Neural progenitor cell (in vitro differentiated cells): ENCODE results near the gene MRPL50. TPM values are rescaled to one million over a fixed set of nuclear protein-coding genes. Genes with fewer than 3 reads are reported as not detected.

ENCODE experiments used
- DNase-seq: peaks from one replicate; pipeline ENCODE4 v3.0.0-alpha.2; 2016; ENCODE audit warnings: low spot score
- H2AFZ ChIP-seq: fragments of 200-600 bp; sonication (generic); replicated peaks from 2 replicates; pipeline ENCODE4 v1.6.1; 2016; ENCODE audit warnings: antibody characterized with exemption
- H3F3A ChIP-seq: fragments of 200-600 bp; sonication (generic); 2 replicates; pipeline ENCODE4 v1.6.1; 2016; ENCODE audit warnings: antibody characterized with exemption, low read depth
- H3K27ac ChIP-seq: fragments of 200-600 bp; sonication (generic); 2 replicates; pipeline ENCODE4 v1.5.1; 2016; ENCODE audit warnings: mild to moderate bottlenecking
- H3K27me3 ChIP-seq: fragments of 200-600 bp; sonication (generic); 2 replicates; pipeline ENCODE4 v1.6.1; 2016; ENCODE audit warnings: mild to moderate bottlenecking, moderate library complexity
- H3K36me3 ChIP-seq: fragments of 200-600 bp; sonication (generic); 2 replicates; pipeline ENCODE4 v1.5.1; 2016
- H3K4me1 ChIP-seq: fragments of 200-600 bp; sonication (generic); 2 replicates; pipeline ENCODE4 v1.6.1; 2016; ENCODE audit warnings: mixed run types
- H3K4me2 ChIP-seq: fragments of 200-600 bp; sonication (generic); 2 replicates; pipeline ENCODE4 v1.6.1; 2016
- H3K4me3 ChIP-seq: fragments of 200-600 bp; sonication (generic); 2 replicates; pipeline ENCODE4 v1.5.1; 2016
- H3K79me2 ChIP-seq: fragments of 200-600 bp; sonication (generic); 2 replicates; pipeline ENCODE4 v1.6.1; 2016; ENCODE audit warnings: low read depth
- H3K9ac ChIP-seq: fragments of 200-600 bp; sonication (generic); 2 replicates; pipeline ENCODE4 v1.6.1; 2016
- H3K9me3 ChIP-seq: fragments of 200-600 bp; sonication (generic); 2 replicates; pipeline ENCODE4 v1.5.1; 2016; ENCODE audit warnings: low read depth
- H4K20me1 ChIP-seq: fragments of 200-600 bp; sonication (generic); 2 replicates; pipeline ENCODE4 v1.6.1; 2016; ENCODE audit warnings: low read depth
- H3K27ac Mint-ChIP-seq: 3 replicates; pipeline ENCODE4 v1.8.0; 2021; ENCODE audit warnings: mixed read lengths
- H3K27me3 Mint-ChIP-seq: 2 replicates; pipeline ENCODE4 v1.8.0; 2022; ENCODE audit warnings: low read depth, mild to moderate bottlenecking, inconsistent platforms, moderate library complexity, mixed read lengths; ENCODE audit not compliant: insufficient read depth
- H3K36me3 Mint-ChIP-seq: 3 replicates; pipeline ENCODE4 v1.8.0; 2021; ENCODE audit warnings: mixed read lengths
- H3K4me1 Mint-ChIP-seq: 3 replicates; pipeline ENCODE4 v1.8.0; 2021; ENCODE audit warnings: mixed read lengths
- H3K4me3 Mint-ChIP-seq: 3 replicates; pipeline ENCODE4 v1.8.0; 2021; ENCODE audit warnings: mild to moderate bottlenecking, moderate library complexity, mixed read lengths
- H3K9me3 Mint-ChIP-seq: 3 replicates; pipeline ENCODE4 v1.8.0; 2020; ENCODE audit warnings: mixed read lengths
- EZH2 ChIP-seq: fragments of 200-600 bp; sonication (generic); IDR thresholded peaks from 2 replicates; pipeline ENCODE4 v1.6.1; 2017; ENCODE audit warnings: antibody characterized with exemption, mild to moderate bottlenecking, moderate library complexity
- EZH2phosphoT487 ChIP-seq: fragments of 200-600 bp; sonication (generic); IDR thresholded peaks from 2 replicates; pipeline ENCODE4 v1.6.1; 2017; ENCODE audit warnings: antibody characterized with exemption
- total RNA-seq: library from RNA; depleted of rRNA; stranded (reverse); fragments of >200 nt; gene quantifications from 2 replicates; pipeline ENCODE4 v1.2.3, GENCODE V29; 2015; ENCODE audit warnings: low replicate concordance
- TF ChIP-seq, protein P1 (sequence below): fragments of 200-600 bp; sonication (generic); IDR thresholded peaks from 2 replicates; pipeline ENCODE4 v1.5.1; 2017; ENCODE audit warnings: antibody characterized with exemption, mild to moderate bottlenecking

The MRPL50 gene
- total RNA-seq, 1 donor from 2014 or later = 42.7 TPM

DNA sequence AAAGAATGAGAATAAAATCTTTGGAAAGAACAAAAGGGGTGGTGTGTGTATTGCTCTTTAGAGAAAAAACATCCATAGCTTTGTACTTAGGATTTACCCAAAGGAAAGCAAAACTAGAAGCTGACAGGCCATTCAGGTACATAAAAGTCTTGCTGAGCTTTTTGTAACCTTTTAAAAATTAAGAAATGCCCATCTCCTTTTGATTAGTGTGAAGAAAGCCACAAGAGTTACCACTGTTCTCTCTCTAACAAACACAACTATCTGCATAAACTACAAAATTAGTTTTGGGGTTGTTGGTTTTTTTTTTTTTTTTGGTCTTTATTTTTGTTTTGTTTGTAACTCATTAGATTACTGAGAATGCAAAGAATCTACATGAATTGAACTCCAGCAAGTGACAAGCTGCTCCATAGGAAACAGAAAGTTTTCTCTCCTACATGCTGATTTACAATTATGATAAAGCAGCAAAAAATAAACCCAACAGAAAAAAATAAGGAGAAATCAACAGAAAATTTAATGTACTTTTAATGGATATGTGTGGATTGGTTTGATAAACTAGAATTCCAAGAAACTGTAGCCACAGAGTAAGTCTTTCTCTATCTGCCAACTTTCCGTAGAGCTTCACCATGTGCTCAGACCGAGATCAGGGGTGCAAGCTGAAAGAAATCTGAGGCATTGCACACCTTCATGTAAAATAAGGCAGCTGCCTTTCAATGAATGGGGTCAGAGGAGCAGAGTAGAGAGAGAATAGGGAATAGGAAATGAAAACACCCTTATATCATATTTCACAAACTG lies 25.9 kb downstream of the MRPL50 start:
- Histone ChIP-seq H4K20me1 (no peaks in the 10 kb centered on the region), H3K27ac (no peak overlapping the region), H3K4me1 (no peaks in the 10 kb centered on the region), H3K4me2 (no peak overlapping the region), H2AFZ (peak overlapping the region; percentile 3), H3F3A (no peaks in the 10 kb centered on the region), H3K4me3 (no peak overlapping the region), H3K9ac (no peak overlapping the region), H3K79me2 (no peaks in the 10 kb centered on the region), H3K27me3 (no peaks in the 10 kb centered on the region), H3K9me3 (no peaks in the 10 kb centered on the region), H3K36me3 (no peaks in the 10 kb centered on the region)
- Mint-ChIP-seq H3K4me1 (peaks cover 6% of the 10 kb centered on the region), H3K4me3 (no peak overlapping the region), H3K36me3 (no peaks in the 10 kb centered on the region), H3K27me3 (no peaks in the 10 kb centered on the region), H3K9me3 (peaks cover 7% of the 10 kb centered on the region), H3K27ac (no peak overlapping the region)
- no peak for DNase-seq
- TF ChIP-seq, protein P1, sequence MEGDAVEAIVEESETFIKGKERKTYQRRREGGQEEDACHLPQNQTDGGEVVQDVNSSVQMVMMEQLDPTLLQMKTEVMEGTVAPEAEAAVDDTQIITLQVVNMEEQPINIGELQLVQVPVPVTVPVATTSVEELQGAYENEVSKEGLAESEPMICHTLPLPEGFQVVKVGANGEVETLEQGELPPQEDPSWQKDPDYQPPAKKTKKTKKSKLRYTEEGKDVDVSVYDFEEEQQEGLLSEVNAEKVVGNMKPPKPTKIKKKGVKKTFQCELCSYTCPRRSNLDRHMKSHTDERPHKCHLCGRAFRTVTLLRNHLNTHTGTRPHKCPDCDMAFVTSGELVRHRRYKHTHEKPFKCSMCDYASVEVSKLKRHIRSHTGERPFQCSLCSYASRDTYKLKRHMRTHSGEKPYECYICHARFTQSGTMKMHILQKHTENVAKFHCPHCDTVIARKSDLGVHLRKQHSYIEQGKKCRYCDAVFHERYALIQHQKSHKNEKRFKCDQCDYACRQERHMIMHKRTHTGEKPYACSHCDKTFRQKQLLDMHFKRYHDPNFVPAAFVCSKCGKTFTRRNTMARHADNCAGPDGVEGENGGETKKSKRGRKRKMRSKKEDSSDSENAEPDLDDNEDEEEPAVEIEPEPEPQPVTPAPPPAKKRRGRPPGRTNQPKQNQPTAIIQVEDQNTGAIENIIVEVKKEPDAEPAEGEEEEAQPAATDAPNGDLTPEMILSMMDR = no peak
- TF ChIP-seq EZH2phosphoT487 (no peak), EZH2 (no peak)

DNA sequence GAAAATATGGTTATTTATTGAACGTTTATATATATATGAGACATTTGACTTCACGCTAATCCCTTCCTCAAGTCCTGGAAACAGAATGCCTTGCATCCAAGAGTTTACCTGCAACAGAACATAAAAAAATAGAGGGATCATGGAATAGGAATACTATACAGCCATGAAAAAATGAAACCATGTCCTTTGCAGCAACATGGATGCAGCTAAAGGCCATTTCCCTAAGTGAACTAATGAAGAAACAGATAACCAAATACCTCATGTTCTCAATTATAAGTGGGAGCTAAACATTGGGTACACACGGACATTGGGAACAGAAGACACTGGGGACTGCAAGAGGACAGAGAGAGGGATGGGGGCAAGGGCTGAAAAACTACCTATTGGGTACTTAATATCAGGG lies 26.6 kb downstream of the MRPL50 start:
- no peaks in the 10 kb centered on the region for H3K9me3 ChIP-seq
- no peaks in the 10 kb centered on the region for H3K36me3 ChIP-seq
- H3K4me3 Mint-ChIP-seq = no peak overlapping the region
- H2AFZ ChIP-seq = no peak overlapping the region
- peaks cover 6% of the 10 kb centered on the region for H3K4me1 Mint-ChIP-seq
- H3K36me3 Mint-ChIP-seq = no peaks in the 10 kb centered on the region
- no peak overlapping the region for H3K27ac Mint-ChIP-seq
- H3K79me2 ChIP-seq = no peaks in the 10 kb centered on the region
- no peak for DNase-seq
- H3K4me2 ChIP-seq = no peak overlapping the region
- H3K4me3 ChIP-seq = no peak overlapping the region
- H3K27me3 Mint-ChIP-seq = no peaks in the 10 kb centered on the region
- H3K4me1 ChIP-seq = no peaks in the 10 kb centered on the region
- TF ChIP-seq, protein P1 = no peak
- no peak for TF ChIP-seq EZH2
- TF ChIP-seq EZH2phosphoT487 = no peak
- peaks cover 2% of the 10 kb centered on the region for H3K9me3 Mint-ChIP-seq
- no peaks in the 10 kb centered on the region for H3K27me3 ChIP-seq
- no peak overlapping the region for H3K9ac ChIP-seq
- H3K27ac ChIP-seq = no peak overlapping the region
- no peaks in the 10 kb centered on the region for H4K20me1 ChIP-seq
- H3F3A ChIP-seq = no peaks in the 10 kb centered on the region

DNA sequence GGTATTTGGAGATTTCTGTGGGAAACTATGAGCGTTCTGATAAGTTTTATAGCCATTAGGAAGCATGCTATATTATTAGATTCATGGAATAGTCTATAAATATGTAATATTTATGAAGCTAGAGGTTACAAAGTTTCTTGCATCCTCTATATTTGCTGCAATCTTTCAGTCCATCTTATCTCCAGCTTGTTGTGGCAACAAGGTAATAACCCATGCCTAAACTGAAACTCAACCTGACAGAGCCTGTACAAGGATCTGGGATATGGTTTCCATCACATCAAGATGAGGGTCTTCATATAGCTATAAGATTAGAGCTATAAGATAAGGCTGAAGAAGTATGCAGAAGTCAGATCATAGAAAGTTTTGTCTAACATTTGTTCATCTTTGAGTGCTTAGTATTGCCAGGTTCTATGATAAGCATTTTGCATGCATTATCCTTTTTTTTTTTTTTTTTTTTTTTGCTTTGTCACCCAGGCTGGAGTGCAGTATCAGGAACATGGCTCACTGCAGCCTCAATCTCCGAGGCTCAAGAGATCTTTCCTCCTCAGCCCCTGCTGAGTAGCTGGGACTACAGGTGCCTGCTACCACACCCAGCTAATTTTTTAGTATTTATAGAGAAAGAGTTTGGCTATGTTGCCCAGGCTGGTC lies 28.4 kb downstream of the MRPL50 start:
- no peaks in the 10 kb centered on the region for H3K4me1 Mint-ChIP-seq
- TF ChIP-seq, protein P1 = no peak
- TF ChIP-seq EZH2phosphoT487 (no peak), EZH2 (no peak)
- H3K27me3 Mint-ChIP-seq = no peaks in the 10 kb centered on the region
- H3F3A ChIP-seq = no peaks in the 10 kb centered on the region
- H3K9ac ChIP-seq = no peak overlapping the region
- H3K9me3 ChIP-seq = no peaks in the 10 kb centered on the region
- no peak for DNase-seq
- H3K4me1 ChIP-seq = no peaks in the 10 kb centered on the region
- H3K27ac ChIP-seq = no peak overlapping the region
- no peak overlapping the region for H3K4me3 ChIP-seq
- no peak overlapping the region for H3K4me3 Mint-ChIP-seq
- no peak overlapping the region for H3K27ac Mint-ChIP-seq
- H3K36me3 Mint-ChIP-seq = no peaks in the 10 kb centered on the region
- H4K20me1 ChIP-seq = no peaks in the 10 kb centered on the region
- no peaks in the 10 kb centered on the region for H3K9me3 Mint-ChIP-seq
- no peak overlapping the region for H2AFZ ChIP-seq
- no peaks in the 10 kb centered on the region for H3K36me3 ChIP-seq
- no peak overlapping the region for H3K4me2 ChIP-seq
- no peaks in the 10 kb centered on the region for H3K79me2 ChIP-seq
- H3K27me3 ChIP-seq = no peaks in the 10 kb centered on the region
